Lower lobe of right lung (tissue), 2 donors: Measurements from ENCODE around the gene ACTN1. TPM values are rescaled to one million over a fixed set of nuclear protein-coding genes. Genes with fewer than 3 reads are reported as not detected.
"Not testable (repeated sequence)": the region's sequence is repeated elsewhere in the genome, so short reads cannot be mapped to it uniquely, and the experiment has no call there.

Source experiments
- ATAC-seq, 2 donors: fragments of 200-7000 bp; cut with Tn5 transposase; one replicate each; pipeline ENCODE4 v1.9.1; 2020 to 2022; ENCODE audit warnings: mild to moderate bottlenecking in 2 of 2, moderate library complexity in 2 of 2
- DNase-seq: peaks from one replicate; pipeline ENCODE4 v3.0.0-alpha.2; 2020
- H3K27ac ChIP-seq: fragments of 200-600 bp; one replicate; pipeline ENCODE4 v1.8.0; 2022
- H3K27me3 ChIP-seq: fragments of 200-600 bp; one replicate; pipeline ENCODE4 v1.8.0; 2022; ENCODE audit warnings: low read depth
- H3K36me3 ChIP-seq: fragments of 200-600 bp; one replicate; pipeline ENCODE4 v1.8.0; 2022; ENCODE audit warnings: mild to moderate bottlenecking
- H3K4me1 ChIP-seq: fragments of 200-600 bp; one replicate; pipeline ENCODE4 v1.8.0; 2022
- H3K4me3 ChIP-seq: fragments of 200-600 bp; one replicate; pipeline ENCODE4 v1.8.0; 2022; ENCODE audit warnings: mild to moderate bottlenecking
- H3K9me3 ChIP-seq: fragments of 200-600 bp; one replicate; pipeline ENCODE4 v1.8.0; 2022
- CTCF ChIP-seq: fragments of 200-600 bp; IDR thresholded peaks from one replicate; pipeline ENCODE4 v1.8.0; 2022; ENCODE audit warnings: antibody characterized with exemption, mild to moderate bottlenecking
- intact Hi-C: fragments of 100-400 bp; cut with DNase I; formaldehyde crosslinking; loops from one replicate; pipeline ENCODE4 v1.11.0; 2022
- long read RNA-seq: library from polyadenylated mRNA; unstranded; transcript quantifications from one replicate; pipeline ENCODE4 v2.0.0, GENCODE V29; 2021
- total RNA-seq: library from RNA; stranded (reverse); fragmentation: NEBNext Ultra II Directional; extraction: Animal tissue kit (Norgen Biotek cat#: 25700); gene quantifications from one replicate; pipeline ENCODE4 v1.2.1, GENCODE V29; 2021
- donor health status: DM: no; HTN: yes; CAD: no; lungs with severe emphysema.

The ACTN1 gene
- total RNA-seq: 124 TPM
- long read RNA-seq, full-length matches to known transcripts: 142 of 215 reads
- long read RNA-seq, partial matches to known transcripts: 58 of 215 reads
- long read RNA-seq, other reads (novel, unspliced or antisense): 15 of 215 reads

- no peak for TF ChIP-seq CTCF
- intact Hi-C loops: no loop called here
- Histone ChIP-seq H3K4me1 (peaks cover 40% of the 10 kb centered on the region), H3K27ac (peak within 1 kb of the TSS; percentile 94), H3K4me3 (peak within 1 kb of the TSS; percentile 94), H3K9me3 (no peaks in the 10 kb centered on the region), H3K36me3 (peaks cover 3% of the 10 kb centered on the region), H3K27me3 (no peaks in the 10 kb centered on the region)
- ATAC-seq: peak; percentile 93 to 94
- DNase-seq: peak; percentile 97
These were observed at the start of gene ACTN1 for GRCh38 chr14:68979021-68979721. TSS of gene ACTN1 (minus strand) at chr14:68979302. CDS start at chr14:68979056, 246 bp downstream.

- TF ChIP-seq CTCF: no peak
- intact Hi-C loops: no loop called here
- no peaks in the 10 kb centered on the region for H3K36me3 ChIP-seq
These were observed 48.3 kb upstream of the ACTN1 start for GRCh38 chr14:69027242-69027913.

GRCh38 chr14:69023035-69023434 lies 43.9 kb upstream of the ACTN1 start:
- Histone ChIP-seq H3K9me3 (no peaks in the 10 kb centered on the region), H3K27ac (no peak overlapping the region), H3K4me1 (no peaks in the 10 kb centered on the region), H3K4me3 (no peak overlapping the region), H3K27me3 (no peaks in the 10 kb centered on the region), H3K36me3 (no peaks in the 10 kb centered on the region)
- ATAC-seq (no peak), DNase-seq (no peak)
- intact Hi-C loops: no loop called here
- TF ChIP-seq CTCF: no peak

More at GRCh38 chr14:69027242-69027913, 48.3 kb upstream of the ACTN1 start:
- Histone ChIP-seq H3K27ac (no peak overlapping the region), H3K4me1 (no peaks in the 10 kb centered on the region), H3K9me3 (no peaks in the 10 kb centered on the region), H3K4me3 (no peak overlapping the region), H3K27me3 (no peaks in the 10 kb centered on the region)
- DNase-seq (no peak), ATAC-seq (no peak)

GRCh38 chr14:69022093-69022492 lies 43.0 kb upstream of the ACTN1 start:
- ATAC-seq, H3K4me3 ChIP-seq, DNase-seq, H3K9me3 ChIP-seq, intact Hi-C loops, H3K27me3 ChIP-seq, H3K4me1 ChIP-seq, H3K36me3 ChIP-seq, H3K27ac ChIP-seq: not testable (repeated sequence)

GRCh38 chr14:69017706-69018105 lies 38.6 kb upstream of the ACTN1 start:
- Histone ChIP-seq H3K9me3 (no peaks in the 10 kb centered on the region), H3K4me1 (peaks cover 15% of the 10 kb centered on the region), H3K36me3 (no peaks in the 10 kb centered on the region), H3K4me3 (no peak overlapping the region), H3K27ac (no peak overlapping the region), H3K27me3 (no peaks in the 10 kb centered on the region)
- no peak for TF ChIP-seq CTCF
- intact Hi-C loops: no loop called here
- ATAC-seq: no peak
- no peak for DNase-seq

GRCh38 chr14:69014829-69015259 lies 35.7 kb upstream of the ACTN1 start:
- intact Hi-C loops: no loop called here

More at GRCh38 chr14:69014829-69015259, 35.7 kb upstream of the ACTN1 start:
- H3K27me3 ChIP-seq: no peaks in the 10 kb centered on the region
- DNase-seq (no peak), ATAC-seq (peak in 1 of 2 donors; percentile 14)
- H3K9me3 ChIP-seq: no peaks in the 10 kb centered on the region
- no peak overlapping the region for H3K4me3 ChIP-seq
- H3K4me1 ChIP-seq: peaks cover 15% of the 10 kb centered on the region
- peak overlapping the region; percentile 39 for H3K27ac ChIP-seq
- H3K36me3 ChIP-seq: no peaks in the 10 kb centered on the region
- no peak for TF ChIP-seq CTCF
